ENCODE measurements around the gene PDZD2. TPM values are rescaled to one million over a fixed set of nuclear protein-coding genes. Genes with fewer than 3 reads are reported as not detected.

PDZD2 gene
- total RNA-seq, 1 experiment from 2014 or later = 0.37 TPM

GRCh38 chr5:31824869-31825517 is 186.1 kb downstream of the PDZD2 start (continued):
- TF ChIP-seq CTCF (IDR thresholded peaks at IDR 0.05 in 2 of 3, conservative IDR thresholded peaks at IDR 0.05 in 1 of 3; ENCODE audit: borderline replicate concordance in 1 of 3, insufficient read depth in 1 of 3, low read depth in 2 of 3, low read length in 2 of 3) = no peak

- H3K9me3 ChIP-seq (ENCODE audit: control insufficient read depth in 1 of 2, insufficient read depth in 1 of 2, low read depth in 1 of 2, low read length in 2 of 2) = no peaks in the 10 kb centered on the region
- H3K79me2 ChIP-seq (ENCODE audit: insufficient read depth, low read length) = no peaks in the 10 kb centered on the region
- H3K4me2 ChIP-seq (ENCODE audit: low read length) = no peak overlapping the region
- ChIA-PET CTCF (interaction anchor here (1.0 to 5.1 kb wide), 11 partner anchors 12 to 267 kb away, joined by 3 to 51 read pairs (median 4); no protein-coding TSS in a partner anchor), RAD21 (ENCODE audit: low non-redundant PET in 1 of 2, low total read pairs in 2 of 2, uncharacterized antibody in 2 of 2, unreplicated experiment in 2 of 2) (interaction anchor here in 1 of 2 experiments (0.6 kb wide), 2 partner anchors 251 to 266 kb away, joined by 3 to 5 read pairs; no protein-coding TSS in a partner anchor), POLR2A (no interaction called here)
- no peaks in the 10 kb centered on the region for H3K9me2 ChIP-seq (ENCODE audit: insufficient read depth)
- H3K27ac ChIP-seq (ENCODE audit: low read depth, low read length) = no peak overlapping the region
- DNase-seq (ENCODE audit: low read depth, low spot score) = peak; percentile 61
- H3K27me3 ChIP-seq (ENCODE audit: insufficient read depth, low read length) = no peaks in the 10 kb centered on the region
- no TSS peak for BruUV-seq (replicated peaks)
- no peaks in the 10 kb centered on the region for H4K20me1 ChIP-seq (ENCODE audit: insufficient read depth)
- H3K4me3 ChIP-seq (replicated peaks in 1 of 2; ENCODE audit: low read depth in 1 of 2, low read length in 2 of 2) = no peak overlapping the region
- peak; percentile 93 for ATAC-seq
- intact Hi-C loops (cut with micrococcal nuclease) = loop anchor here (1.0 to 10.0 kb wide), 4 partner anchors 251 to 789 kb away; no protein-coding TSS in a partner anchor
- no peaks in the 10 kb centered on the region for H3K36me3 ChIP-seq (ENCODE audit: control insufficient read depth in 1 of 2, insufficient read depth in 2 of 2, low read length in 2 of 2)
- no peaks in the 10 kb centered on the region for H3K4me1 ChIP-seq (ENCODE audit: control insufficient read depth in 1 of 2, insufficient read depth in 2 of 2, low read length in 2 of 2)
- H3K9ac ChIP-seq (ENCODE audit: low read length) = no peak overlapping the region
- H2AFZ ChIP-seq (ENCODE audit: low read depth, low read length, poor library complexity, severe bottlenecking) = peak overlapping the region; percentile 66
- TF ChIP-seq RAD21 (IDR thresholded peaks at IDR 0.05; ENCODE audit: low read depth) (peak; percentile 87), ZBTB33 (IDR thresholded peaks at IDR 0.05; ENCODE audit: extremely low read depth, insufficient replicate concordance, low read length) (no peak), CTCF (IDR thresholded peaks at IDR 0.05 in 2 of 3, conservative IDR thresholded peaks at IDR 0.05 in 1 of 3; ENCODE audit: borderline replicate concordance in 1 of 3, insufficient read depth in 1 of 3, low read depth in 2 of 3, low read length in 2 of 3) (peak; percentile 70 to 81 (median 73)), SRF (IDR thresholded peaks at IDR 0.05; ENCODE audit: low read depth) (no peak)
Measured at GRCh38 chr5:31825518-31826068, 186.7 kb downstream of the PDZD2 start.
